ACC112 (cell line): ENCODE measurements around the gene CHMP6.

Source experiments
- H2AFZ ChIP-seq: fragments of 200-600 bp; sonication (generic); one replicate; pipeline ENCODE4 v1.6.0; 2017; ENCODE audit warnings: antibody characterized with exemption, low read length; ENCODE audit not compliant: unreplicated experiment
- H3K27ac ChIP-seq: fragments of 200-600 bp; sonication (generic); 2 replicates; pipeline ENCODE4 v1.5.1; 2014; ENCODE audit warnings: low read depth, mild to moderate bottlenecking, antibody characterized with exemption, low read length, moderate library complexity
- H3K27me3 ChIP-seq: fragments of 200-600 bp; sonication (generic); 2 replicates; pipeline ENCODE4 v1.6.1; 2014; ENCODE audit warnings: mild to moderate bottlenecking, antibody characterized with exemption, low read length, moderate library complexity, mixed read lengths; ENCODE audit not compliant: insufficient read depth
- H3K36me3 ChIP-seq: fragments of 200-600 bp; sonication (generic); 2 replicates; pipeline ENCODE4 v1.6.1; 2016; ENCODE audit warnings: mild to moderate bottlenecking, antibody characterized with exemption, low read length, moderate library complexity, mixed read lengths; ENCODE audit not compliant: insufficient read depth
- H3K4me1 ChIP-seq: fragments of 200-600 bp; sonication (generic); one replicate; pipeline ENCODE4 v1.6.1; 2016; ENCODE audit warnings: low read length, mixed read lengths; ENCODE audit not compliant: insufficient read depth, unreplicated experiment, control insufficient read depth
- H3K4me3 ChIP-seq: fragments of 200-600 bp; sonication (generic); 2 replicates; pipeline ENCODE4 v1.5.1; 2014; ENCODE audit warnings: mild to moderate bottlenecking, low read depth, low read length
- H3K79me2 ChIP-seq: fragments of 200-600 bp; sonication (generic); one replicate; pipeline ENCODE4 v1.6.0; 2016; ENCODE audit warnings: low read length; ENCODE audit not compliant: control insufficient read depth, unreplicated experiment, insufficient read depth

The CHMP6 gene

GRCh38 chr17:81042606-81043005, 51.0 kb downstream of the CHMP6 start:
- Histone ChIP-seq H3K36me3 (no peaks in the 10 kb centered on the region), H3K4me1 (peaks cover 34% of the 10 kb centered on the region), H3K27me3 (no peaks in the 10 kb centered on the region), H3K79me2 (peaks cover 49% of the 10 kb centered on the region), H3K4me3 (no peak overlapping the region), H2AFZ (no peak overlapping the region), H3K27ac (no peak overlapping the region)

DNA sequence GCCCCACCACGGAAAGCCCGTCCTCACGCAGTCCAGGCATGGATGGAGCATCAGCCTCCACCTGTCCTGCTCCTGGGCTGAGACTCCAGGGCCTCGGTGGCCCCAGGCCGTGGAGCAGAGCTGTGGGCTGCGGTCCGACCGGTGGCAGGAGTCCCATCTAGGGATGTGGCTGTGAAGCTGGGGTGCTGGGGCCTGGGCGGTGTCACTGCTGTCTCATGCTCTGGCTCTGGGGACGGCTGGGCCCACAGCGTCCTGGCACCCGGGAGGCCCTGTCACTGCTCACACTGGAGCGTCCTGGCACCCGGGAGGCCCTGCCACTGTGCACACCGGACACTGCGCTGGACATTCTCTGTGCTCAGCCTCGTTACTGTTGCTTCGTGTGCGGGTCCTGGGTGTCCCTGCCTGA, 51.7 kb downstream of the CHMP6 start:
- Histone ChIP-seq H2AFZ (no peak overlapping the region), H3K27ac (no peak overlapping the region), H3K79me2 (peaks cover 44% of the 10 kb centered on the region), H3K4me3 (no peak overlapping the region), H3K36me3 (no peaks in the 10 kb centered on the region), H3K4me1 (peaks cover 34% of the 10 kb centered on the region), H3K27me3 (no peaks in the 10 kb centered on the region)

GRCh38 chr17:81043725-81044427, 52.2 kb downstream of the CHMP6 start:
- H3K4me1 ChIP-seq, result peaks cover 34% of the 10 kb centered on the region
- peaks cover 38% of the 10 kb centered on the region for H3K79me2 ChIP-seq
- no peak overlapping the region for H3K27ac ChIP-seq
- no peaks in the 10 kb centered on the region for H3K36me3 ChIP-seq
- no peak overlapping the region for H3K4me3 ChIP-seq
- H3K27me3 ChIP-seq, result no peaks in the 10 kb centered on the region
- H2AFZ ChIP-seq, result no peak overlapping the region

- Histone ChIP-seq H3K4me1 (peaks cover 34% of the 10 kb centered on the region), H2AFZ (no peak overlapping the region), H3K4me3 (no peak overlapping the region), H3K27me3 (no peaks in the 10 kb centered on the region), H3K79me2 (peaks cover 36% of the 10 kb centered on the region), H3K27ac (no peak overlapping the region), H3K36me3 (no peaks in the 10 kb centered on the region)
Observed at GRCh38 chr17:81044428-81044763, 52.8 kb downstream of the CHMP6 start.

GRCh38 chr17:81044764-81045589, 53.3 kb downstream of the CHMP6 start:
- Histone ChIP-seq H3K36me3 (no peaks in the 10 kb centered on the region), H3K79me2 (peaks cover 32% of the 10 kb centered on the region), H2AFZ (no peak overlapping the region), H3K4me1 (peaks cover 29% of the 10 kb centered on the region), H3K4me3 (no peak overlapping the region), H3K27ac (no peak overlapping the region), H3K27me3 (no peaks in the 10 kb centered on the region)

- no peaks in the 10 kb centered on the region for H3K36me3 ChIP-seq
- H3K4me1 ChIP-seq, result peaks cover 23% of the 10 kb centered on the region
- H3K27ac ChIP-seq, result no peak overlapping the region
- peaks cover 28% of the 10 kb centered on the region for H3K79me2 ChIP-seq
- H3K27me3 ChIP-seq, result no peaks in the 10 kb centered on the region
- no peak overlapping the region for H2AFZ ChIP-seq
- no peak overlapping the region for H3K4me3 ChIP-seq
Observed at GRCh38 chr17:81045590-81046095, 54.0 kb downstream of the CHMP6 start.

GRCh38 chr17:81046132-81046769, 54.6 kb downstream of the CHMP6 start:
- Histone ChIP-seq H2AFZ (no peak overlapping the region), H3K79me2 (peaks cover 25% of the 10 kb centered on the region), H3K36me3 (no peaks in the 10 kb centered on the region), H3K4me1 (peaks cover 19% of the 10 kb centered on the region), H3K27ac (no peak overlapping the region), H3K27me3 (no peaks in the 10 kb centered on the region), H3K4me3 (no peak overlapping the region)

DNA sequence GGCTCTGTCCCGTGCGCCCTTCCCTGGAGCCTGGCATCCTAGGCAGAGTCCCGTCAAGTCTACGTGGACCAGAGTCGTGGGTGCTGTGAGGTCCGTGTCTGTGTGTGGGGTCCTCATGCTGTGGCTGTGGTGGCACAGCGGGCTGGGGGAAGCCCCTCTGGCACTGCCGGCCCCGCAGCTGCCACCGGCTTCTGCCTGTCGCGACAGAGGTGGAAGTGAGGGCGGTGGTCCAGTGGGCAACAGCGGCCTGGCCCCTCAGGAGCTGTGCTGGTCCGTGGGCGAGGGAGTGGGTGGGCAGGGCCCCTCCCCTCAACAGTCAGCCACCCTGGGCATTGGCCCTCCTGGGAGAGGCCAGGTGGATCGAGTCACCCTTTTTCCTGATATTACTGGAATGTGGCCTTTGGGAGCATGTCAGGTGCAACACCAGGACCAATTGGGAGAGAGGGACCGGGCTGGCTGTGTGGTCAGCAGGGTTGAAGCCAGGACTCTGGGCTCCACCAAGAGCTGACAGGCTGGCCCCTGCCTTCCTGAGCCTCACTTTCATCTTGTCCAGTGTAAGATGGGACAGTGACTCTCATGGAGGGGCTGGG, 55.2 kb downstream of the CHMP6 start:
- no peaks in the 10 kb centered on the region for H3K27me3 ChIP-seq
- no peak overlapping the region for H2AFZ ChIP-seq
- H3K27ac ChIP-seq, result no peak overlapping the region
- H3K79me2 ChIP-seq, result peaks cover 25% of the 10 kb centered on the region
- H3K4me1 ChIP-seq, result peaks cover 19% of the 10 kb centered on the region
- H3K4me3 ChIP-seq, result no peak overlapping the region
- no peaks in the 10 kb centered on the region for H3K36me3 ChIP-seq

DNA sequence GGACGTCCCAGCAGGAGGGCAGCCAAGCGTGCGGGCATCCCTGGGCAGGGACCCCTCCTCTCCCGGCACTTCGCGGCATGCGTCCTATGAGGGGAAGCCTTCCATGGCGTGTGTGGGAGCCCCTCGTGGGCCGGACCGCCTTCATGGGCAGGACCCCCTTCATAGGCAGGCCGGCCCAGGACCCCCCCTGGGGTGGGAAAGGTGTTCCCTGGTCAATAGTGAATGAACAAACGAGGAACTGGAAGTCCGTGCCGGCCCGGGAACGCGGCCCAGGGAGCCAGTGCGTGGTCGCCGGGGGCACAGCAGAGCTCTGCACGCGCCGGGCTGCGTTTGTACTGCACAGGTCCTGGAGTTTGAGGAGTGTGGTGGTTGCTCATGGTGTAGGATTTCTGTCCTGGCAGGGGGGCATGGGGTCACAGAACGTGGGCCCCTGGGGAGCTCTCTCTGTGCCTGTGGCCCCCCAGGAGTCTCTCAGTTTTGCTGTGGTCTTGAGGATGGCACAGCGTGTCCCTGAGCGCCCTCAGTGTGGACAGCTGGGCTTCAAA, 57.3 kb downstream of the CHMP6 start:
- no peak overlapping the region for H3K4me3 ChIP-seq
- no peaks in the 10 kb centered on the region for H3K36me3 ChIP-seq
- no peaks in the 10 kb centered on the region for H3K27me3 ChIP-seq
- no peak overlapping the region for H2AFZ ChIP-seq
- H3K4me1 ChIP-seq, result peaks cover 19% of the 10 kb centered on the region
- H3K27ac ChIP-seq, result no peak overlapping the region
- H3K79me2 ChIP-seq, result peaks cover 25% of the 10 kb centered on the region

GRCh38 chr17:81049372-81049911, 57.8 kb downstream of the CHMP6 start:
- H3K27me3 ChIP-seq, result no peaks in the 10 kb centered on the region
- no peak overlapping the region for H3K4me3 ChIP-seq
- H3K27ac ChIP-seq, result no peak overlapping the region
- no peak overlapping the region for H2AFZ ChIP-seq
- H3K79me2 ChIP-seq, result peaks cover 19% of the 10 kb centered on the region
- no peaks in the 10 kb centered on the region for H3K36me3 ChIP-seq
- H3K4me1 ChIP-seq, result peaks cover 14% of the 10 kb centered on the region
